Right kidney (tissue), 1 donor: ENCODE measurements around the gene ID3.
"Not testable (repeated sequence)": the region's sequence is repeated elsewhere in the genome, so short reads cannot be mapped to it uniquely, and the experiment has no call there.

ENCODE experiments used
- DNase-seq: peaks from one replicate; pipeline ENCODE4 v3.0.0-alpha.2; 2016

ID3 gene

GRCh38 chr1:23554127-23554480 lies 5.2 kb downstream of the ID3 start:
- no peak for DNase-seq

- DNase-seq: peak; percentile 18
These were observed 5.8 kb downstream of the ID3 start for GRCh38 chr1:23553231-23554126.

GRCh38 chr1:23551849-23552248 lies 7.5 kb downstream of the ID3 start:
- no peak for DNase-seq

GRCh38 chr1:23548704-23549143 lies 10.6 kb downstream of the ID3 start:
- DNase-seq: peak; percentile 35

- peak; percentile 25 for DNase-seq
These were observed 12.3 kb downstream of the ID3 start for GRCh38 chr1:23546897-23547584.

GRCh38 chr1:23545851-23546250 lies 13.4 kb downstream of the ID3 start:
- no peak for DNase-seq

- peak; percentile 53 for DNase-seq
These were observed 14.6 kb downstream of the ID3 start for GRCh38 chr1:23544444-23545389.

- DNase-seq: no peak
These were observed 15.4 kb downstream of the ID3 start for GRCh38 chr1:23543707-23544443.

GRCh38 chr1:23542940-23543339 lies 16.4 kb downstream of the ID3 start:
- DNase-seq: not testable (repeated sequence)

GRCh38 chr1:23539698-23540266 lies 19.5 kb downstream of the ID3 start:
- peak; percentile 81 for DNase-seq

- no peak for DNase-seq
These were observed 21.9 kb downstream of the ID3 start for GRCh38 chr1:23537296-23537973.

GRCh38 chr1:23533246-23534023 lies 25.9 kb downstream of the ID3 start:
- DNase-seq: no peak

- no peak for DNase-seq
These were observed 27.7 kb downstream of the ID3 start for GRCh38 chr1:23531562-23532094.

GRCh38 chr1:23530747-23531561 lies 28.3 kb downstream of the ID3 start, which contains the start of gene E2F2:
Gene E2F2, minus strand, starts transcription at chr1:23531233. Its CDS starts 440 bp downstream, at chr1:23530793.
- peak; percentile 80 for DNase-seq

- DNase-seq: no peak
These were observed 29.1 kb downstream of the ID3 start for GRCh38 chr1:23530087-23530746.

GRCh38 chr1:23529146-23530086 lies 29.9 kb downstream of the ID3 start:
- DNase-seq: no peak
